ENCODE results near the gene MAP3K12.
"Not testable (repeated sequence)": the region's sequence is repeated elsewhere in the genome, so short reads cannot be mapped to it uniquely, and the experiment has no call there.

The MAP3K12 gene, protein sequence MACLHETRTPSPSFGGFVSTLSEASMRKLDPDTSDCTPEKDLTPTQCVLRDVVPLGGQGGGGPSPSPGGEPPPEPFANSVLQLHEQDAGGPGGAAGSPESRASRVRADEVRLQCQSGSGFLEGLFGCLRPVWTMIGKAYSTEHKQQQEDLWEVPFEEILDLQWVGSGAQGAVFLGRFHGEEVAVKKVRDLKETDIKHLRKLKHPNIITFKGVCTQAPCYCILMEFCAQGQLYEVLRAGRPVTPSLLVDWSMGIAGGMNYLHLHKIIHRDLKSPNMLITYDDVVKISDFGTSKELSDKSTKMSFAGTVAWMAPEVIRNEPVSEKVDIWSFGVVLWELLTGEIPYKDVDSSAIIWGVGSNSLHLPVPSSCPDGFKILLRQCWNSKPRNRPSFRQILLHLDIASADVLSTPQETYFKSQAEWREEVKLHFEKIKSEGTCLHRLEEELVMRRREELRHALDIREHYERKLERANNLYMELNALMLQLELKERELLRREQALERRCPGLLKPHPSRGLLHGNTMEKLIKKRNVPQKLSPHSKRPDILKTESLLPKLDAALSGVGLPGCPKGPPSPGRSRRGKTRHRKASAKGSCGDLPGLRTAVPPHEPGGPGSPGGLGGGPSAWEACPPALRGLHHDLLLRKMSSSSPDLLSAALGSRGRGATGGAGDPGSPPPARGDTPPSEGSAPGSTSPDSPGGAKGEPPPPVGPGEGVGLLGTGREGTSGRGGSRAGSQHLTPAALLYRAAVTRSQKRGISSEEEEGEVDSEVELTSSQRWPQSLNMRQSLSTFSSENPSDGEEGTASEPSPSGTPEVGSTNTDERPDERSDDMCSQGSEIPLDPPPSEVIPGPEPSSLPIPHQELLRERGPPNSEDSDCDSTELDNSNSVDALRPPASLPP

GRCh38 chr12:53499266-53500141 is at the start of gene MAP3K12:
Gene MAP3K12, minus strand, starts transcription at chr12:53499458. Its CDS starts 12,067 bp downstream, at chr12:53487391.
- peak; percentile 68 for DNase-seq

GRCh38 chr12:53548354-53548753 is 49.1 kb upstream of the MAP3K12 start:
- not testable (repeated sequence) for DNase-seq

DNA sequence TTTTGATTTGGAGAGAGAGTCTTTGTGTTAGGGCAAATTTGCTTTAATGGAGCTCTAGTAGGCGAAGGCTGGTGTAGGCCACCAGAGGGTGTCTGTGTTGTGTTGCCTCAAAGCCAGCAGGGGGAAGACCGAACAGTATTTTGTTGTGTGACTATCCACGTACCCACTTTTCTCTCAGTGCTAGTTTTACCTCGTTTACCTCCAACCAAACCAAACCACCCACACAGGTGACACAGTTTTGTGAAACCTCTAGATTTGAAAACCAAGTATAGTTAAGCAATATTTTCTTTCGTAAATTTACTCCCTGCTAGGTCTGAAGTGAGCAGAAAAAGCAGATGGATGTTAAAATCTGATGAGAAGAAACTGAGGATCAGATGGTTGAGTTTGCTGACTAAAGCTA is 44.3 kb upstream of the MAP3K12 start:
- peak; percentile 86 for DNase-seq

- DNase-seq = no peak
These were observed 40.3 kb upstream of the MAP3K12 start for GRCh38 chr12:53539526-53539925.

DNA sequence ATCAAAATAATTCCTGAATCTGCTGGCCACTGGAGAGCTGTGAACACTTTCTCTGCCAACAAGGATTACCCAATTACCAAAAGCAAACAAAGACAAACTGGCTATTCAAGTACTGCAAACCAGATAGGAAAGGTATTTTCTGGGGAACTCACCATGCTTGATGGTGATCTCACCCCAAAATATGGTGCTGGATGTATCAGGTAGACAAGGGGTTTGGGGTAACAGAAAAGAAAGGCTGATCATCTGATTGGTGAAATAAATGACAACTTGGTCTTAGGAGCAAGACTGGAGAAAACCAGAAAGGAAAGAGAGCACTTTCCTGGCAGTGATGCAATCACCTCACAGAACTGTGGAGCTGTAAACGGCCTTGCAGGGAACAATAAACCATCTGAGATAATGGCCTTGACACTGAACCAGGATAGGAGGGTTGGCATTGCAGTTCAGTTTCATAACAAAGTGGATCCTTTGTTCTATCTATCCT is 39.0 kb upstream of the MAP3K12 start:
- DNase-seq = no peak

DNA sequence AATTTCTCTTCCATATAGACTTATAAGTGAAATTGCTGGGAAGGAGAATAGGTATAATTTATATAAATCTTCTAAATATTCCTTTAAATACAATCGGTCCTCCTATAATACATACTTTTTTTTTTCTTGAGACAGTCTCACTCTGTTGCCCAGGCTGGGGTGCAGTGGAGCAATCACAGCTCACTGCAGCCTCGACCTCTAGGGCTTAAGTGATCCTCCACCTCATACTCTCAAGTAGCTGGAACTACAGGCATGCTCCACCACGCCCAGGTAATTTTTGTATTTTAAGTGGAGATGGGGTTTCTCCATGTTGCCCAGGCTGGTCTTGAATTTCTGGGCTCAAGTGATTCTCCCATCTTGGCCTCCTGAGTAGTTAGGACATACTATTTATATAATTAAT is 37.7 kb upstream of the MAP3K12 start:
- DNase-seq = no peak

GRCh38 chr12:53533471-53533870 is 34.2 kb upstream of the MAP3K12 start:
- DNase-seq = no peak

DNA sequence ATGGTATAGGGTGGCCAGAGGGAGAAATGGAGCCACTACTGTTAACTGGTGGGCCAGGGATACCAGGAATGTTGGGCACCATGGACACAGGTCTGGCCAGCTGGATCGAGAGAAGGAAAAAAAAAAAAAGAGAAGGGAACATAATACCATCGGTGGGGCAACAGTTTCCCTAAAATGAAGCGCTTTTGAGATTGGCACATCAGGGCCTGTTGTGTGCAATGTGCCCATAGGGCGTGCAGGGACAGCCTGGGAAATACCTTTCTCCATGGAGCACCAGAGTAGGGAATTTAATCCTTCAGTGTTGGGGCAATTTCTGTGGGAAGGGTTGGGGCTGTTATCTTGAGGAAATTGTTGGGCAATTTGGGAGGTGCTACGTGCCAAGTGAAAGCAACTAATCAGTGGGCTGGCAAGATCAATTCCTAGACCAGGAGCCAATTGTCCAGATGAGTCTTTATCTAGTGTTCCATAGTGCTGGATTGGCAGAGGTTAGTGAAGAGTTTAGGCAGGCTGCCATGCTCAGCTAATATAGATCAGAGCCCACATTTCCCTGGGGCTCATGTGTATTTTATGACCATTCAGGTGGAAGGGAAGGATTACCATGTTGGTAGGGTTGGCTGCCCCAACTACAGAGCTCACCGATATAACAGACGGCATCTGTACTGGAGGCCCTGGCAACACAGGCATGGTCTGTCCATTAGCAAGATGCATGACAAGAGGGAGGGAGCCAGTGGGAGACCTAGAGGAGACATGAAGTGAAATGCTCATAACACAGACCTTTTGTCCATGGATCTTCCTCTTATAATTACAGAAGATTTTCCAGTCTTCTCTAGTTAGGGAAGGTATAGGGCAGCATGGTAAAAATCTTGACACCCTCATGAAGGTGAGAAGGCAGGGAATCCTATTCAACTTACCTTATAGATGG is 33.5 kb upstream of the MAP3K12 start:
- DNase-seq = no peak

GRCh38 chr12:53532021-53532420 is 32.8 kb upstream of the MAP3K12 start:
- no peak for DNase-seq

DNA sequence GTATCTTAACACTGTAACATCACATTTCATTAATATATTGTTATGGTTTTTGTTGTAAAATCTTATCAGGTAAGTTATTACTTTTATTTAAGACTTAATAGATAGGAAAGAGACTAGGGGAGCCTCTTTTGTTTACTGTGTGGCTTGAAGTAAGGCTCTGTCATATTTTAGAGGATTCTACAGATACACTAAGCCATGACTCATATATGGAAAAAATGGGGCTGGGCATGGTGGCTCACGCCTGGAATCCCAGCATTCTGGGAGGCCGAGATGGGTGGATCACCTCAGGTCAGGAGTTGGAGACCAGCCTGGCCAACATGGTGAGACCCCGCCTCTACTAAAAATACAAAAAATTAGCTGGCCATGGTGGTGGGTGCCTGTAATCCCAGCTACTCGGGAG is 31.7 kb upstream of the MAP3K12 start:
- DNase-seq = no peak

DNA sequence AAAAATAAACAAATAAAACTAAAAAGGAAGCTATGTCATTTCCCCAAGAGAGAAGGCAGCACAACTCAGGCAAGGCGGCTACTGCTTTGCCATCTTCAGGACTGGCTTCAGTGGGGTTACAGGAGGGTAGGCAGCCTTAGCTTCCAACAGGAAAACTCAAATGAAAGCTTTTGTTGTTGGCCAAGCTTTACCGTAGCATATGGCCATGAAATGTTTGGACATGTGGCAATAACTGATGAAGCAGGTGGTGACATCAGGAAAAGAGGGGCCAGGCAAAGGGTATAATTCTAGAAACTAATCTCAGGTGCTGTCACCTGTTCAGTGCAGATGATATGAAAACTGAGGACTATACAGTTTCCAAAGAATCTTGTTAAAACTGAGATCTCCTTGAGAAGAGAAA is 30.8 kb upstream of the MAP3K12 start:
- no peak for DNase-seq

- DNase-seq = no peak
These were observed 25.2 kb upstream of the MAP3K12 start for GRCh38 chr12:53524476-53524875.

DNA sequence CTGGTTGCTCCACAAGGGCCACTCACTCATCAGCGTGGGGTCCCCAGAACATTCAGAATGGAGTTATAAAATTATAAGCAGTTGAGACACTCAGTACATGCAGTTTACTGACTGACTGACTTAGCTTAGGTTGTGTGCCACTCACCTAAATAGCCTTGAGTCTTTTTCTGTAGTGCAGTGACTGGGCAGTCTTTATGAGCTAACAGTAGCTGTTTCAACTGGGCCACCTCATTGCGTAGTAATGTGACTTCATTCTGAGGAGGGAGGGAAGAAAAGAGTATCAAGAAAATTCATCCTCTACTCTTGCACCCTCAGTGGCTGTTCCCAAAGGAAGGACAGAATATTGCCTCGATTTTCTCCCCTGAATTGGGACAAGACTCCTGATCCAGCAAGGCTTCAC is 23.9 kb upstream of the MAP3K12 start:
- DNase-seq = no peak

DNA sequence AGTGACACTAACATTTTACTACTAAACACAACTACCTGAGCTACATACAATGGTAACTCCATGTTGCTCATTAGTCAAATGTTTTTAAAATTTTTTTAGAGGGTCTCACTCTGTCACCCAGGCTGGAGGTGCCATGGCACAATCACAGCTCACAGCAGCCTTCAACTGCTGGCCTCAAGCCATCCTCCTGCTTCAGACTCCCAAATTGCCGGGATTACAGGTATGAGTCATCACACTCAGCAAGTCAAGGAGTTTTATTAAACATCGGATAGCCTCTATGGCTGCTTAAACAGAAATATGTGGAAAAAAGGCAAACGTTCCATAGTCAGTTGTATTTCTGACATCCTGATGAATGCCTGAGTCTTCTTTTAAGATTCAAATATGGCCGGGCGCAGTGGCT is 19.1 kb upstream of the MAP3K12 start:
- DNase-seq = no peak

DNA sequence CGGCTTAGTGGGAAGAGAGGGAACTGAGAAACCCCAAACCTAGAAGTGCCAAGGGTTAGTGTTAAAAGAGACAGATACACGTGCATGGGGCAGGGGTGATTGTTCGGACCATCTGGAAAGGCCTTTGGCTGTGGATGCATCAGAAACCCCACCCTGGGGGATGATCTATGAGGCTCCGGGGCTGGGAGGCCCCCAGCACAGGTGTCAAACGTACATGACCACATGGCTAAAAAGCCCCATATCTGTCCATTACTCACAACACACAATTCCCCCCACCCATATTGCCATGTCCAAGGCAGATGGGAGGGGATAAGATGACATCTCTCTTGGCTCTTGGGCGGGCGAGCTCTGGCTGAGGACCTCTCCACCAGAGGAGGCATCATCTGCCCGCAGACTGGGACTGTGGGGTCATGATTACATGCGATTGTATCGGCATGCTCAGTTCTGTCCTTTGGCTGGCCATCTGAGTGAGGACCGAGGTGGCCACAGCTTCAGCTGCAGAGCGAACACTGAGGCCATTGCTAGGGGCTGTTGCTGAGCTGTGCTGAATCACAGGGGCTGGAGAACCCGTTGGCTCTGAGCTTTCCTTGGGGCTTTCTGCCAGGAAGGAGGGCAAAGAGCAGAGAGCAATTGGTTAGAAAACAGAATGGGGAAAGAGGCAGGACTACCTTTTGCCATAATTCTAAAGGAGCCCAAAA is 17.6 kb upstream of the MAP3K12 start:
- no peak for DNase-seq

DNA sequence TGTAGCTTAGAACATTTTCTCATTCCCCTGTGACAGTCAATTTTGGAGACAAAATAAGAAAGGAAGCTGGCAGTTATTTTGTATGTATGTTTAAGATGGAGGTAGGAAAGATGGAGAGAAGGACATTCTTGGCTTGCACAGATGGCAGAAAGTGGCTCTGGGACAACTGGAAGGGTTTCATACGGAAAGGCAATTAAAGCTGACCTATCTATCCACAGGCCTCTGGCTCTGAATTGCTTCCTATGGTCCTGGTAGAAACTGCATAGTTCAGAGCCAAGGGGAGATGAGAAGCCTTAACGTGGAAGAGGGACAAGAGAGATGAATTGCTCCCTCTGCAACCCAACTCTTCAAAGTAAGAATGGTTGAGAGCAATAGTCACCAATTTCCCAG is 16.0 kb upstream of the MAP3K12 start:
- DNase-seq = no peak

DNA sequence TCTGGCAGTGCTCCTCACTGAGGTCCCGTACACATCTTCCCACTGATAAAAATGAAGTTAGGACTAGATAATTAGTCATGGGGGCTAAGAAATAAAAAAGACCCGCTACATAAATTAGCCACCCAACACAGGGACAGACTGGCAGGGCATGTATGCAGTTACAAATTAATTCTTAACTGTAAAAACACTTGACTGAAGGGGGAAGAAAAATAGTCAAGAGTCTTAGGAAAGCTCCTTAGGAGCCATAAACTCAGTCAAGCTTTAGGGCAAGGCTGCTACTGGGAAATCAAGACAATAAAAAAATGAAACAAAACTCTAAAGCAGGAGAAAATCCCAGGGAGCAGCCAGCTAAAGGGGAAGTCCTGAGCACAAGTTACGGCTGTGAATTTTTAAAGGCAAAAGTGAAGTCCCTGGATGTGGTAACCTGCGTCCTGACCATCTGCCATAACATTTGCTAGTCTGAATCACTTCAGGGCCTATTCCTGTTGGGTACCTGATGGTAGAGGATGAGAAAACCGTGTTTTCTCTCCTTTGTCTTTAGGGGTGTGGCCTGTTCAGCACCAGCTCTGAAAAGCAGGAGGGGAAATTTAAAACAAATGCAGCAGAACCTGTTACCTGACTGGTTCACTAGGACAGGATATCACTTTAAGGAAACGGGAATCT is 15.5 kb upstream of the MAP3K12 start:
- DNase-seq = no peak

GRCh38 chr12:53513712-53514410 is 14.6 kb upstream of the MAP3K12 start:
- no peak for DNase-seq

- DNase-seq = no peak
These were observed 11.0 kb upstream of the MAP3K12 start for GRCh38 chr12:53510181-53510812.
